HepG2 (cell line): ENCODE results near the gene DLX1. TPM values are rescaled to one million over a fixed set of nuclear protein-coding genes. Genes with fewer than 3 reads are reported as not detected.

Experiments used
- AKNA ChIP-seq: sonication (generic); formaldehyde crosslinking; IDR thresholded peaks from 2 replicates; pipeline ENCODE4 v1.4.0; 2020; ENCODE audit warnings: missing genetic modification reagents, borderline replicate concordance
- FOXO4 ChIP-seq: sonication (generic); formaldehyde crosslinking; conservative IDR thresholded peaks from 2 replicates; pipeline ENCODE4 v1.8.1; 2023; ENCODE audit warnings: missing genetic modification reagents
- TGIF2 ChIP-seq: IDR thresholded peaks from 2 replicates; pipeline ENCODE4 v1.6.1; 2016; ENCODE audit warnings: control low read depth, missing compliant biosample characterization
- ZGPAT ChIP-seq: IDR thresholded peaks from 2 replicates; pipeline ENCODE4 v1.6.1; 2016; ENCODE audit warnings: mild to moderate bottlenecking
- polyA plus RNA-seq, 8 experiments: library from polyadenylated mRNA; depleted of rRNA in 3 of 8; stranded (reverse) in 7 of 8; unstranded in 1 of 8; fragments of >200 nt; fragmentation: Illumina TruSeq in 4 of 8; extraction: Trizol in 4 of 8; gene quantifications; 2 replicates each; pipeline versions ENCODE4 v1.2.1 to v1.2.3, GENCODE V29; 2011 to 2016; ENCODE audit warnings: low read depth in 4 of 8, missing spikeins in 1 of 8, mixed read lengths in 1 of 8; ENCODE audit not compliant: insufficient read depth in 1 of 8
- total RNA-seq, 5 experiments: library from RNA; depleted of rRNA; stranded (reverse); fragments of >200 nt; fragmentation: Illumina TruSeq; extraction: Trizol; gene quantifications; 2 replicates each; pipeline ENCODE4 v1.2.3, GENCODE V29; 2016; ENCODE audit warnings: low read depth in 1 of 5

Gene DLX1
- total and polyA plus RNA-seq, 2 of the 13 experiments (the other 11 are each of a cell fraction or from before 2014, with no cell fraction given) = 0.18 to 0.86 TPM

- no peak for TF ChIP-seq ZGPAT (CRISPR knock-in tag)
- no peak for TF ChIP-seq TGIF2 (CRISPR knock-in tag)
- no peak for TF ChIP-seq AKNA (CRISPR knock-in tag)
- no peak for TF ChIP-seq FOXO4
Measured at GRCh38 chr2:172095905-172096625, 10.8 kb downstream of the DLX1 start (continued).
